ENCODE measurements around the gene ADD1. TPM values are rescaled to one million over a fixed set of nuclear protein-coding genes. Genes with fewer than 3 reads are reported as not detected.

ADD1 gene
- total and polyA plus RNA-seq, 11 donors = 179 to 275 (median 215) TPM

GRCh38 chr4:2906218-2906617 is 62.6 kb downstream of the ADD1 start:
- TF ChIP-seq CTCF (IDR thresholded peaks at IDR 0.05) (no peak), POLR2A (IDR thresholded peaks at IDR 0.05) (no peak)
- Histone ChIP-seq H3K27ac (peak overlapping the region in 1 of 12 donors; percentile 20), H3K27me3 (no peaks in the 10 kb centered on the region), H3K4me3 (no peak overlapping the region), H3K36me3 (peaks cover 0 to 100% (median 98%) of the 10 kb centered on the region in 9 donors), H3K9me3 (no peaks in the 10 kb centered on the region), H3K4me1 (peaks cover 0 to 23% (median 0%) of the 10 kb centered on the region in 12 donors)
- DNase-seq = no peak
- 84 to 87% (median 86%) methylated on average over 8 of the region's 8 CpGs for WGBS, 4 donors
- ATAC-seq = no peak
- intact Hi-C loops (cut with DNase I) = loop anchor here in 1 of 10 donors (10.0 kb wide), 1 partner anchor 141 kb away; no protein-coding TSS in a partner anchor

GRCh38 chr4:2907226-2907625 is 63.6 kb downstream of the ADD1 start:
- no peak overlapping the region for H3K4me3 ChIP-seq
- no peak for DNase-seq
- H3K4me1 ChIP-seq = peaks cover 0 to 23% (median 0%) of the 10 kb centered on the region in 12 donors
- H3K9me3 ChIP-seq = no peaks in the 10 kb centered on the region
- TF ChIP-seq CTCF (IDR thresholded peaks at IDR 0.05) (no peak), POLR2A (IDR thresholded peaks at IDR 0.05) (no peak)
- no peak overlapping the region for H3K27ac ChIP-seq
- WGBS, 4 donors = 80 to 92% (median 85%) methylated on average over 4 of the region's 4 CpGs
- ATAC-seq = no peak
- intact Hi-C loops (cut with DNase I) = loop anchor here in 1 of 10 donors (10.0 kb wide), 1 partner anchor 142 kb away; no protein-coding TSS in a partner anchor
- H3K27me3 ChIP-seq = no peaks in the 10 kb centered on the region
- peaks cover 0 to 100% (median 98%) of the 10 kb centered on the region in 9 donors for H3K36me3 ChIP-seq

- ATAC-seq (no peak), DNase-seq (peak in 1 of 5 donors; percentile 15)
- H3K27ac ChIP-seq = no peak overlapping the region
- WGBS, 4 donors = 91 to 95% (median 93%) methylated on average over 11 of the region's 11 CpGs
- H3K4me1 ChIP-seq = peaks cover 0 to 28% (median 0%) of the 10 kb centered on the region in 12 donors
- intact Hi-C loops (cut with DNase I) = loop anchor here in 1 of 10 donors (10.0 kb wide), 1 partner anchor 143 kb away; no protein-coding TSS in a partner anchor
- no peaks in the 10 kb centered on the region for H3K27me3 ChIP-seq
- no peak overlapping the region for H3K4me3 ChIP-seq
- H3K36me3 ChIP-seq = peaks cover 0 to 100% (median 98%) of the 10 kb centered on the region in 9 donors
- TF ChIP-seq POLR2A (IDR thresholded peaks at IDR 0.05) (no peak), CTCF (IDR thresholded peaks at IDR 0.05) (no peak)
- no peaks in the 10 kb centered on the region for H3K9me3 ChIP-seq
Measured at GRCh38 chr4:2907706-2908293, 64.2 kb downstream of the ADD1 start.

GRCh38 chr4:2908686-2909085 is 65.0 kb downstream of the ADD1 start:
- TF ChIP-seq CTCF (IDR thresholded peaks at IDR 0.05) = no peak
- no peak for TF ChIP-seq POLR2A (IDR thresholded peaks at IDR 0.05)
- peaks cover 0 to 35% (median 0%) of the 10 kb centered on the region in 12 donors for H3K4me1 ChIP-seq
- H3K9me3 ChIP-seq = no peaks in the 10 kb centered on the region
- ATAC-seq = no peak
- H3K27ac ChIP-seq = no peak overlapping the region
- no peak overlapping the region for H3K4me3 ChIP-seq
- H3K36me3 ChIP-seq = peaks cover 0 to 100% (median 98%) of the 10 kb centered on the region in 9 donors
- WGBS, 4 donors = 84 to 93% (median 89%) methylated on average over 7 of the region's 7 CpGs
- intact Hi-C loops (cut with DNase I) = loop anchor here in 1 of 10 donors (10.0 kb wide), 1 partner anchor 144 kb away; no protein-coding TSS in a partner anchor
- DNase-seq = no peak
- H3K27me3 ChIP-seq = no peaks in the 10 kb centered on the region

Measured in heart left ventricle (tissue), 16 donors.